Upper lobe of right lung (tissue), 1 donor: Measurements from ENCODE around the gene ZBTB6. TPM values are rescaled to one million over a fixed set of nuclear protein-coding genes. Genes with fewer than 3 reads are reported as not detected.

Experiments used
- ATAC-seq: fragments of 200-7000 bp; cut with Tn5 transposase; one replicate; pipeline ENCODE4 v1.9.1; 2020; ENCODE audit warnings: mild to moderate bottlenecking, moderate library complexity
- DNase-seq: peaks from one replicate; pipeline ENCODE4 v3.0.0-alpha.2; 2020
- H3K27ac ChIP-seq: fragments of 200-600 bp; one replicate; pipeline ENCODE4 v1.8.0; 2022
- H3K27me3 ChIP-seq: fragments of 200-600 bp; one replicate; pipeline ENCODE4 v1.8.0; 2022; ENCODE audit warnings: mild to moderate bottlenecking
- H3K36me3 ChIP-seq: fragments of 200-600 bp; one replicate; pipeline ENCODE4 v1.8.0; 2022
- H3K4me1 ChIP-seq: fragments of 200-600 bp; one replicate; pipeline ENCODE4 v1.8.0; 2022
- H3K4me3 ChIP-seq: fragments of 200-600 bp; one replicate; pipeline ENCODE4 v1.8.0; 2022; ENCODE audit warnings: mild to moderate bottlenecking
- H3K9me3 ChIP-seq: fragments of 200-600 bp; one replicate; pipeline ENCODE4 v1.8.0; 2022
- intact Hi-C: fragments of 100-400 bp; cut with DNase I; formaldehyde crosslinking; loops from one replicate; pipeline ENCODE4 v1.11.0; 2022
- total RNA-seq: library from RNA; stranded (reverse); fragmentation: NEBNext Ultra II Directional; extraction: Animal tissue kit (Norgen Biotek cat#: 25700); gene quantifications from one replicate; pipeline ENCODE4 v1.2.1, GENCODE V29; 2021
- TF ChIP-seq, protein P1 (sequence below): fragments of 200-600 bp; IDR thresholded peaks from one replicate; pipeline ENCODE4 v1.8.0; 2022; ENCODE audit warnings: antibody characterized with exemption
- donor health status: DM: no; HTN: yes; CAD: no; lungs with severe emphysema.

ZBTB6 gene
- total RNA-seq, 1 donor from 2014 or later: 8.0 TPM

DNA sequence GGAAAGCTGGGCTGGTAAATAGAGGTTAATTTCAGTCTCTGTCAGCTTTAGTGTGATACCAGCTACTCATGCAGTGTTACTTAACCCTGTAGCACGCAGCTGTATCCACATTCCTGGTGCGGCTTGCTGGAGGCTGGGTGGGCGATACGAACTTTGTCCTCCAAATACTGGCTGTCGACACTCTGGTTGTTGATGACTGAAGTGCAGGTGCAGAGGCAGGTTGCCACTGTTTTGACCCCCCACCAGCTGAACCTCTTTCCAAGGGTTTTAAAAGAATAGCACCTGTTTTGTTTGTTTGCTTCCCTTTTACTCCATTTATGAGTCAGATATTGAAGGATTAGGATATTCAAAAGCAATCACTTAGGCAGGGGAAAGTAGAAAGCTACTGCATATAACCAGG, 23.3 kb upstream of the ZBTB6 start:
- TF ChIP-seq, protein P1, sequence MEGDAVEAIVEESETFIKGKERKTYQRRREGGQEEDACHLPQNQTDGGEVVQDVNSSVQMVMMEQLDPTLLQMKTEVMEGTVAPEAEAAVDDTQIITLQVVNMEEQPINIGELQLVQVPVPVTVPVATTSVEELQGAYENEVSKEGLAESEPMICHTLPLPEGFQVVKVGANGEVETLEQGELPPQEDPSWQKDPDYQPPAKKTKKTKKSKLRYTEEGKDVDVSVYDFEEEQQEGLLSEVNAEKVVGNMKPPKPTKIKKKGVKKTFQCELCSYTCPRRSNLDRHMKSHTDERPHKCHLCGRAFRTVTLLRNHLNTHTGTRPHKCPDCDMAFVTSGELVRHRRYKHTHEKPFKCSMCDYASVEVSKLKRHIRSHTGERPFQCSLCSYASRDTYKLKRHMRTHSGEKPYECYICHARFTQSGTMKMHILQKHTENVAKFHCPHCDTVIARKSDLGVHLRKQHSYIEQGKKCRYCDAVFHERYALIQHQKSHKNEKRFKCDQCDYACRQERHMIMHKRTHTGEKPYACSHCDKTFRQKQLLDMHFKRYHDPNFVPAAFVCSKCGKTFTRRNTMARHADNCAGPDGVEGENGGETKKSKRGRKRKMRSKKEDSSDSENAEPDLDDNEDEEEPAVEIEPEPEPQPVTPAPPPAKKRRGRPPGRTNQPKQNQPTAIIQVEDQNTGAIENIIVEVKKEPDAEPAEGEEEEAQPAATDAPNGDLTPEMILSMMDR: no peak
- no peak for ATAC-seq
- Histone ChIP-seq H3K36me3 (peaks cover 16% of the 10 kb centered on the region), H3K4me1 (peaks cover 19% of the 10 kb centered on the region), H3K4me3 (no peak overlapping the region), H3K9me3 (no peaks in the 10 kb centered on the region), H3K27ac (no peak overlapping the region), H3K27me3 (no peaks in the 10 kb centered on the region)
- DNase-seq: no peak
- intact Hi-C loops: no loop called here

DNA sequence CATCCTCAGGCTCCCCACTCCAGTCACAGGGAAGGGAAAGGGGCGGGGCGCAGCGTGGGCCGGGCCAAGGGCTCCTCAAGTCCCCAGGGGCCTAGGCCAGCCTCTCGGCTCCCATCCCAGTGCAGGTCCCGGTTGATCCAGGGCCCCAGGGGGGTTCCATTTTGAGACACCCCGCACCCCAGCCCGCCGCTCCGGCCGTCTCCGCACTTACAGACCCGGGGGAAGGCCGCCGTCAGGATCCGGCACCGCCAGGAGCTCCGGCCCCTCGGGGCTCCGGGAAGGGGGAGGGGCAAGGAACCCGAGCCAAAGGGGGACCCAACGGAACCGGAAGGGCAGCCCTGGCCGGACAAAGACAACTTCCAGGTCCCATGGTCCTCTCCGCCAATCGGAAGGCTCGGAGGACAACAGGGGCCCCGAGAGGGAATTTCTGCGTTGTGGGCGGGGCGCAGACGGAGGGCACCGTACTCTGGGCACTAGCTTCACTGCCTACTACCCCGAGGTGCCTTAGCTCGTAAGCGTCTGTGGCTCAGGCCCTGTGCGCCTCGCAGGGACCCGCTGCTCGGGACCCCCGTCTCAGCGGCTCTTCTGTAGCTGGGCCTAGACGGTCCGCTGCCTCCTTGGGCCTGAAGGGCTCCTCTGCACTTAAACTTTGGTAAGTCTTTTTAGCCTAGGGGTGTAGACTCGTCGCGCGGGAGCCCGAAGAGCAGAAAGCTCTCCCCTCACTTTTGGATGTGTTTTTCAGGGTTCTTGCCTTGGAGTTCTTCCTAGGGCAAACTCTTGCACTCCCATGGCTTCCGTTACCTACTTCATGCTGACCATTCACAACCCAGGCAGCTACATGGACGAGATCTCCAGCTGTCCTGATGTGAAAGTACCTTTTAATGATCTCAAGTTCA, 18.4 kb upstream of the ZBTB6 start, which contains the start of gene ZBTB26:
Gene ZBTB26 (minus strand): TSS at position 287 of the 896 bp plus-strand sequence. CDS start 11,578 bp downstream, outside the sequence.
- H3K9me3 ChIP-seq: no peaks in the 10 kb centered on the region
- ATAC-seq: peak; percentile 100
- DNase-seq: peak; percentile 97
- H3K27ac ChIP-seq: peak within 1 kb of the TSS; percentile 81
- intact Hi-C loops: no loop called here
- peak within 1 kb of the TSS; percentile 87 for H3K4me3 ChIP-seq
- peaks cover 24% of the 10 kb centered on the region for H3K4me1 ChIP-seq
- H3K27me3 ChIP-seq: no peaks in the 10 kb centered on the region
- H3K36me3 ChIP-seq: peaks cover 7% of the 10 kb centered on the region
- TF ChIP-seq, protein P1: no peak

DNA sequence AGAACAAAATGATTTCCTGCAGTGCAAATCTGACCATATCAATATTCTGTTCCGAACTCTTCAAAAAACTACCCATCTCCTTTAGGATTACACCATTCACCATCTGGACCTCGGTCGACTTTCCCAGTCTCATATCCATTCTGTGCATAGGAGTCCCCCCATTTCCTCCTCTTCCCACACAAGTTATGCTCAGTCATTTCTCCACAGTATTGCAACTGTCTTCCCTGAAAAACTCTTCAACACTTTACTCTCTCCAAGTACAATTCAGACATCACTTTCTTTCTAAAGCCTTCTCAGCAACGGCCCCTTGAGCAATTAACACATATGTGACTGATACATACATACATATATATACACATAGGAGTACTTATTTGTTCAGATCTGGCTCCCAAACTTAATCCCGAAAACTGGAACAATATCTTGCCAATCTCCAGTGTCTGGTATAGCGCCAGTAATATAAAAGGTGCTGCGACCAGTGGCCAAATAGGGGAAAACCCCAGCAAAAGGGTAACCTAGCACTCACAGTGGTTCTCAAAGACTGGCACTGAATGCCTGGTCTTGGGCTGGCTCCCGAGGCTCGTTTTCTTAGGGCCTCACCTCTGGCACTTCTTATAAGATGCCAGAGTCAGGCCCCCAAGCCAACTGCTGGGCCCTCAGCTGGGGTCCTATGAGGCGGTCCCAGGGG, 17.6 kb upstream of the ZBTB6 start:
- Histone ChIP-seq H3K4me3 (peak overlapping the region; percentile 87), H3K9me3 (no peaks in the 10 kb centered on the region), H3K27ac (peak overlapping the region; percentile 81), H3K4me1 (peaks cover 24% of the 10 kb centered on the region), H3K36me3 (peaks cover 3% of the 10 kb centered on the region), H3K27me3 (no peaks in the 10 kb centered on the region)
- TF ChIP-seq, protein P1: no peak
- ATAC-seq: no peak
- intact Hi-C loops: no loop called here
- no peak for DNase-seq

DNA sequence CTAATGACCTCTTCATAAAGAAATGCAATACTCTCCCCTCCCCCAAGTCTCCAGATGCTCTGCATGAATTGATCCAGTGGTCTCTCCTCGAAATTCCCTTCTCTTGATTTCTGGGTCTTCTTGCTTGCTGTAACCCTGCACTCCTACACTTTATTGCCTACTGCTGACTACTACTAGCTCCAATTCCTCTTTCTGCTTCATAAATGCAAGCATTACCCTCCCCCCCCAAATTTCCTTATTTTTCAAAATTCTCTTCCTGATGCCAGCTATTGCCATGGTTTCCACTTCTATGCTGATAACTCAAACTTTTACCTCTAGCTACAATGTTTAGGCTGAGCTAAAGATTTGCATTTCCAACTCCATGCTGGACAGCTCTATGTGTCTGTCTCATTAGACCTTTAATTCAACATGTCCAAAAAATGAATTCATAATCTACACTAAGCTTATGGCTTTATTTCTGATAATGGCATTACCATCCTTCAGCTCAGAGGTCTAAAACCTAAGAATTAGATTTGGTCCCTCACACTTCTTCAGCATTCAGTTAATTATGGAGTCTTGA, 16.8 kb upstream of the ZBTB6 start:
- no peaks in the 10 kb centered on the region for H3K9me3 ChIP-seq
- TF ChIP-seq, protein P1: no peak
- peaks cover 24% of the 10 kb centered on the region for H3K4me1 ChIP-seq
- peaks cover 3% of the 10 kb centered on the region for H3K36me3 ChIP-seq
- no peak overlapping the region for H3K27ac ChIP-seq
- ATAC-seq (no peak), DNase-seq (no peak)
- intact Hi-C loops: no loop called here
- no peaks in the 10 kb centered on the region for H3K27me3 ChIP-seq
- H3K4me3 ChIP-seq: no peak overlapping the region

DNA sequence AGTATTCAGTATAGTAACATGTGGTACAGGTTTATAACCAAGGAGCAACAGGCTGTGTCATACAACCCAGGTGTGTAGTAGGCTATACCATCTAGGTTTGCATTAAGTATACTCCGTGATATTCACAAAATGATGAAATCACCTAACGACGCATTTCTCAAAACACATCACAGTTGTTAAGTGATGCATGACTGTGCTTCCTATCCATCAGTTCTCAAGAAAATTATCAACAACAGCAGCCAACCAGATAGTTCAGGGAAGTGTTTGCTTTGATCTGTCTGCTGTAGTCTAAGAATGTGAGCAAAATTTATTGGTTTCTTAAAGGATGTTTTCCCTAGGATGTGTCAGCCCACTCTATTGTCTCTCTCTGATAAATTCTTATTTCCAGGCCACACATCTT, 10.8 kb upstream of the ZBTB6 start:
- ATAC-seq (no peak), DNase-seq (no peak)
- Histone ChIP-seq H3K36me3 (peaks cover 19% of the 10 kb centered on the region), H3K27me3 (no peaks in the 10 kb centered on the region), H3K9me3 (no peaks in the 10 kb centered on the region), H3K4me1 (no peaks in the 10 kb centered on the region), H3K27ac (no peak overlapping the region), H3K4me3 (no peak overlapping the region)
- TF ChIP-seq, protein P1: no peak
- intact Hi-C loops: no loop called here
